Keratinocyte (primary cell): ENCODE results near the gene NHERF2. TPM values are rescaled to one million over a fixed set of nuclear protein-coding genes. Genes with fewer than 3 reads are reported as not detected.

Experiments
- DNase-seq: peaks from one replicate; pipeline ENCODE4 v3.0.0-alpha.2; 2011; ENCODE audit warnings: low read depth, missing footprints, low spot score
- FAIRE-seq: peaks from 2 replicates; lab custom pipeline; 2011; peaks lifted over from hg19 to GRCh38; lab: Jason Lieb, UNC
- H2AFZ ChIP-seq: 2 replicates; pipeline ENCODE4 v1.6.0; 2012; ENCODE audit warnings: low read length, control low read depth, inconsistent platforms; ENCODE audit not compliant: control insufficient read depth
- H3K27ac ChIP-seq: 2 replicates; pipeline ENCODE4 v1.5.1; 2011; ENCODE audit warnings: low read length; ENCODE audit not compliant: control insufficient read depth, insufficient read depth
- H3K27me3 ChIP-seq: 3 replicates; pipeline ENCODE4 v1.6.0; 2011; ENCODE audit warnings: low read length; ENCODE audit not compliant: control insufficient read depth, insufficient read depth; ENCODE audit errors: extremely low read depth
- H3K36me3 ChIP-seq, 2 experiments: 2 replicates in 1 of 2; 3 replicates in 1 of 2; pipeline ENCODE4 v1.5.1; 2011; ENCODE audit warnings: low read length in 2 of 2, mild to moderate bottlenecking in 1 of 2; ENCODE audit not compliant: control insufficient read depth in 2 of 2, insufficient read depth in 2 of 2; ENCODE audit errors: extremely low read depth in 1 of 2
- H3K4me1 ChIP-seq: 3 replicates; pipeline ENCODE4 v1.5.1; 2011; ENCODE audit warnings: low read length; ENCODE audit not compliant: control insufficient read depth, insufficient read depth; ENCODE audit errors: extremely low read depth
- H3K4me2 ChIP-seq: 3 replicates; pipeline ENCODE4 v1.6.0; 2011; ENCODE audit warnings: low read depth, low read length; ENCODE audit not compliant: control insufficient read depth, insufficient read depth; ENCODE audit errors: extremely low read depth
- H3K4me3 ChIP-seq, 3 experiments: fragments of 200-600 bp in 1 of 3; sonication (generic) in 1 of 3; 2 replicates in 2 of 3; 3 replicates in 1 of 3; pipeline ENCODE4 v1.5.1; 2011 to 2016; ENCODE audit warnings: low read length in 3 of 3, mild to moderate bottlenecking in 3 of 3, control low read depth in 2 of 3, inconsistent platforms in 1 of 3, low read depth in 1 of 3, mixed read lengths in 1 of 3, mixed run types in 1 of 3, moderate library complexity in 1 of 3; ENCODE audit not compliant: control insufficient read depth in 2 of 3, insufficient read depth in 2 of 3; ENCODE audit errors: extremely low read depth in 1 of 3
- H3K79me2 ChIP-seq: 2 replicates; pipeline ENCODE4 v1.6.0; 2012; ENCODE audit warnings: low read length; ENCODE audit not compliant: control insufficient read depth, insufficient read depth
- H3K9ac ChIP-seq: 3 replicates; pipeline ENCODE4 v1.6.0; 2011; ENCODE audit warnings: low read length; ENCODE audit not compliant: control insufficient read depth, insufficient read depth; ENCODE audit errors: extremely low read depth
- H3K9me1 ChIP-seq: 3 replicates; pipeline ENCODE4 v1.6.0; 2011; ENCODE audit warnings: low read length; ENCODE audit not compliant: control insufficient read depth, insufficient read depth; ENCODE audit errors: extremely low read depth
- H3K9me3 ChIP-seq: 2 replicates; pipeline ENCODE4 v1.5.1; 2012; ENCODE audit warnings: low read depth, low read length; ENCODE audit not compliant: control insufficient read depth
- H4K20me1 ChIP-seq: 3 replicates; pipeline ENCODE4 v1.6.0; 2011; ENCODE audit warnings: low read length; ENCODE audit not compliant: control insufficient read depth, insufficient read depth; ENCODE audit errors: extremely low read depth
- CTCF ChIP-seq, 3 experiments: IDR thresholded peaks in 1 of 3; conservative IDR thresholded peaks in 1 of 3; optimal IDR thresholded peaks in 1 of 3; 2 replicates in 2 of 3; 3 replicates in 1 of 3; pipeline versions ENCODE3 to v1.5.1; 2011; ENCODE audit warnings: low read length in 3 of 3, mild to moderate bottlenecking in 3 of 3, moderate library complexity in 2 of 3, control low read depth in 1 of 3, inconsistent platforms in 1 of 3; ENCODE audit not compliant: insufficient read depth in 2 of 3; ENCODE audit errors: extremely low read depth in 1 of 3
- EZH2 ChIP-seq: IDR thresholded peaks from one replicate; pipeline ENCODE4 v1.6.1; 2012; ENCODE audit warnings: inconsistent platforms, mild to moderate bottlenecking, low read length, moderate library complexity
- dilution Hi-C: fragments of 300-500 bp; cut with MboI; formaldehyde crosslinking; loops from one replicate; pipeline ENCODE4 v1.7.0; 2020; ENCODE audit warnings: low sequenced_read_pairs; ENCODE audit not compliant: extremely low pct_ligation_motif_present
- polyA plus RNA-seq, 5 experiments: library from polyadenylated mRNA; depleted of rRNA in 3 of 5; stranded (reverse) in 3 of 5; stranded (forward) in 1 of 5; unstranded in 1 of 5; fragments of >200 nt; gene quantifications; 1 replicate in 1 of 5; 2 replicates in 3 of 5; 3 replicates in 1 of 5; pipeline versions ENCODE4 v1.2.1 to v1.2.3, GENCODE V29; 2011 to 2012; ENCODE audit warnings: missing spikeins in 2 of 5, low read depth in 1 of 5, low replicate concordance in 1 of 5

Gene NHERF2
- polyA plus RNA-seq, 1 donor (not counting 4 experiments of a cell fraction or from before 2014, with no cell fraction given): 5.9 TPM

GRCh38 chr16:2001035-2001434, 25.7 kb upstream of the NHERF2 start:
- no peaks in the 10 kb centered on the region for H3K9me3 ChIP-seq
- no peaks in the 10 kb centered on the region for H3K27me3 ChIP-seq
- H3K9me1 ChIP-seq: no peaks in the 10 kb centered on the region
- H4K20me1 ChIP-seq: peaks cover 43% of the 10 kb centered on the region
- TF ChIP-seq CTCF (optimal IDR thresholded peaks at IDR 0.05 in 1 of 3, IDR thresholded peaks at IDR 0.05 in 1 of 3, conservative IDR thresholded peaks at IDR 0.05 in 1 of 3; ENCODE audit: extremely low read depth in 1 of 3, insufficient read depth in 2 of 3, low read length in 3 of 3) (no peak), EZH2 (no peak)
- H3K27ac ChIP-seq: no peak overlapping the region
- dilution Hi-C loops: no loop called here
- H2AFZ ChIP-seq: no peak overlapping the region
- FAIRE-seq (no peak), DNase-seq (no peak)
- no peak overlapping the region for H3K4me2 ChIP-seq
- H3K36me3 ChIP-seq: peaks cover 47 to 69% of the 10 kb centered on the region in 2 experiments
- H3K4me1 ChIP-seq: peaks cover 9% of the 10 kb centered on the region
- H3K9ac ChIP-seq: no peak overlapping the region
- H3K4me3 ChIP-seq: no peak overlapping the region
- peaks cover 45% of the 10 kb centered on the region for H3K79me2 ChIP-seq

GRCh38 chr16:2001456-2002355, 25.0 kb upstream of the NHERF2 start:
- Histone ChIP-seq H3K36me3 (peaks cover 42 to 76% of the 10 kb centered on the region in 2 experiments), H3K9me1 (no peaks in the 10 kb centered on the region), H3K4me2 (no peak overlapping the region), H3K4me1 (peaks cover 14% of the 10 kb centered on the region), H3K9me3 (no peaks in the 10 kb centered on the region), H3K27me3 (no peaks in the 10 kb centered on the region), H3K79me2 (peaks cover 52% of the 10 kb centered on the region), H3K27ac (no peak overlapping the region), H3K9ac (no peak overlapping the region), H4K20me1 (peaks cover 48% of the 10 kb centered on the region), H3K4me3 (no peak overlapping the region), H2AFZ (no peak overlapping the region)
- no peak for FAIRE-seq
- TF ChIP-seq EZH2 (no peak), CTCF (optimal IDR thresholded peaks at IDR 0.05 in 1 of 3, IDR thresholded peaks at IDR 0.05 in 1 of 3, conservative IDR thresholded peaks at IDR 0.05 in 1 of 3; ENCODE audit: extremely low read depth in 1 of 3, insufficient read depth in 2 of 3, low read length in 3 of 3) (no peak)
- no peak for DNase-seq
- dilution Hi-C loops: no loop called here
